Suprapubic skin (tissue), 4 donors: ENCODE results near the gene SLC6A20.

Source experiments
- CTCF ChIP-seq, 2 donors: fragments of 200-600 bp in 1 of 2; fragments of 450-650 bp in 1 of 2; sonication (generic) in 1 of 2; IDR thresholded peaks; one replicate each; pipeline ENCODE4 v1.5.1; 2016 to 2019; ENCODE audit warnings: antibody characterized with exemption in 2 of 2, mild to moderate bottlenecking in 1 of 2, moderate library complexity in 1 of 2
- EP300 ChIP-seq: sonication (generic); formaldehyde crosslinking; IDR thresholded peaks from one replicate; pipeline ENCODE4 v1.6.1; 2017; ENCODE audit warnings: antibody characterized with exemption
- POLR2A ChIP-seq, 2 donors: fragments of 450-650 bp; IDR thresholded peaks; one replicate each; pipeline ENCODE4 v1.6.1; 2017; ENCODE audit warnings: antibody characterized with exemption in 2 of 2, mild to moderate bottlenecking in 2 of 2, moderate library complexity in 2 of 2
- POLR2AphosphoS5 ChIP-seq, 3 donors: sonication (generic); formaldehyde crosslinking; IDR thresholded peaks; one replicate each; pipeline ENCODE4 v1.6.1; 2017; ENCODE audit warnings: antibody characterized with exemption in 3 of 3

- TF ChIP-seq POLR2A (IDR thresholded peaks at IDR 0.05), result no peak
- TF ChIP-seq EP300, result no peak
- TF ChIP-seq CTCF (IDR thresholded peaks at IDR 0.05), result no peak
- TF ChIP-seq POLR2AphosphoS5 (IDR thresholded peaks at IDR 0.05), result no peak
Measured at GRCh38 chr3:45782381-45782780, 14.0 kb downstream of the SLC6A20 start.
